DOHH2 (cell line): ENCODE results near the gene PCP4.

Experiments
- H3F3A ChIP-seq: fragments of 200-600 bp; sonication (generic), shearing (Covaris generic); 2 replicates; pipeline ENCODE4 v1.6.0; 2016; ENCODE audit warnings: antibody characterized with exemption, mild to moderate bottlenecking; ENCODE audit not compliant: control insufficient read depth, insufficient read depth
- H3K27ac ChIP-seq: fragments of 200-600 bp; sonication (generic); 2 replicates; pipeline ENCODE4 v1.5.1; 2014; ENCODE audit warnings: low read depth, mild to moderate bottlenecking, low read length, moderate library complexity
- H3K27me3 ChIP-seq: fragments of 200-600 bp; sonication (generic); 2 replicates; pipeline ENCODE4 v1.6.1; 2014; ENCODE audit warnings: mild to moderate bottlenecking, low read length, mixed read lengths; ENCODE audit not compliant: control insufficient read depth
- H3K36me3 ChIP-seq: fragments of 200-600 bp; sonication (generic); 2 replicates; pipeline ENCODE4 v1.6.1; 2014; ENCODE audit warnings: mild to moderate bottlenecking, low read length, moderate library complexity, mixed read lengths; ENCODE audit not compliant: control insufficient read depth
- H3K4me1 ChIP-seq: fragments of 200-600 bp; sonication (generic); 2 replicates; pipeline ENCODE4 v1.6.1; 2014; ENCODE audit warnings: mild to moderate bottlenecking, low read length, mixed read lengths; ENCODE audit not compliant: control insufficient read depth
- H3K4me2 ChIP-seq: fragments of 200-600 bp; sonication (generic); 2 replicates; pipeline ENCODE4 v1.6.0; 2014; ENCODE audit warnings: mild to moderate bottlenecking, low read length, moderate library complexity
- H3K4me3 ChIP-seq: fragments of 200-600 bp; sonication (generic); 2 replicates; pipeline ENCODE4 v1.5.1; 2014; ENCODE audit warnings: mild to moderate bottlenecking, low read length, mixed read lengths
- H3K79me2 ChIP-seq: fragments of 200-600 bp; sonication (generic); 2 replicates; pipeline ENCODE4 v1.6.1; 2014; ENCODE audit warnings: mild to moderate bottlenecking, low read length, mixed read lengths; ENCODE audit not compliant: control insufficient read depth
- H3K9me2 ChIP-seq: fragments of 200-600 bp; sonication (generic); replicated peaks from 2 replicates; pipeline ENCODE4 v1.6.1; 2014; ENCODE audit warnings: mild to moderate bottlenecking, low read length, mixed read lengths; ENCODE audit not compliant: control insufficient read depth
- H3K9me3 ChIP-seq: fragments of 200-600 bp; sonication (generic); 2 replicates; pipeline ENCODE4 v1.6.1; 2014; ENCODE audit warnings: antibody characterized with exemption, low read length, mixed read lengths; ENCODE audit not compliant: control insufficient read depth, insufficient read depth
- H4K20me1 ChIP-seq: fragments of 200-600 bp; sonication (generic); 2 replicates; pipeline ENCODE4 v1.6.0; 2014; ENCODE audit warnings: low read depth, mild to moderate bottlenecking, antibody characterized with exemption, low read length, moderate library complexity; ENCODE audit not compliant: control insufficient read depth, insufficient read depth
- EZH2phosphoT487 ChIP-seq: fragments of 200-600 bp; sonication (generic); IDR thresholded peaks from 2 replicates; pipeline ENCODE4 v1.6.1; 2017; ENCODE audit warnings: borderline replicate concordance, mild to moderate bottlenecking, antibody characterized with exemption, low read length, moderate library complexity, mixed read lengths
- TF ChIP-seq, protein P1 (sequence below): fragments of 200-600 bp; sonication (generic); IDR thresholded peaks from one replicate; pipeline ENCODE4 v1.5.1; 2014; ENCODE audit warnings: antibody characterized with exemption, mild to moderate bottlenecking, low read depth, low read length; ENCODE audit not compliant: poor library complexity, severe bottlenecking

The PCP4 gene

DNA sequence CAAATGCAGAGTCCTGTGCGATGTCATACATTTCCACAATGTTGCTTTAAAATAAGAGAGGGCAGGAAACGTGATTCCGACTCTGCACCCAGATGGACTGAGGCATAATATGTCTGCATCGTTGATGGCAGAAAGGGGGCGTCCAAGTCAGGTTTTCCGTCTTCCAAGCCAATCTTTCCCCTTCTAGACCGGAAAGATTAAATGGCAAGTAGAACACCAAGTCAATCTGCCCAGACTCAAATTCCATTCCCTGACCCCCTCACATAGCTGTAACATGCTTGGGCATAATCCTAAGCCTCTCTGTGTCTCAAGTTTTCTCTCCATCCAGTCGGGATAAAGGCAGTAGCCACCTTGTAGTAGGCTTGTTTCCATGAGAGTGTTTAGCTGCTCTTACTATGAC lies 14.4 kb downstream of the PCP4 start:
- Histone ChIP-seq H3K9me2 (no peaks in the 10 kb centered on the region), H3F3A (no peaks in the 10 kb centered on the region), H3K79me2 (no peaks in the 10 kb centered on the region), H3K4me2 (no peak overlapping the region), H3K4me3 (no peak overlapping the region), H3K9me3 (no peaks in the 10 kb centered on the region), H3K27ac (no peak overlapping the region), H4K20me1 (no peaks in the 10 kb centered on the region), H3K4me1 (no peaks in the 10 kb centered on the region), H3K36me3 (no peaks in the 10 kb centered on the region), H3K27me3 (no peaks in the 10 kb centered on the region)
- TF ChIP-seq EZH2phosphoT487, result no peak
- TF ChIP-seq, protein P1, sequence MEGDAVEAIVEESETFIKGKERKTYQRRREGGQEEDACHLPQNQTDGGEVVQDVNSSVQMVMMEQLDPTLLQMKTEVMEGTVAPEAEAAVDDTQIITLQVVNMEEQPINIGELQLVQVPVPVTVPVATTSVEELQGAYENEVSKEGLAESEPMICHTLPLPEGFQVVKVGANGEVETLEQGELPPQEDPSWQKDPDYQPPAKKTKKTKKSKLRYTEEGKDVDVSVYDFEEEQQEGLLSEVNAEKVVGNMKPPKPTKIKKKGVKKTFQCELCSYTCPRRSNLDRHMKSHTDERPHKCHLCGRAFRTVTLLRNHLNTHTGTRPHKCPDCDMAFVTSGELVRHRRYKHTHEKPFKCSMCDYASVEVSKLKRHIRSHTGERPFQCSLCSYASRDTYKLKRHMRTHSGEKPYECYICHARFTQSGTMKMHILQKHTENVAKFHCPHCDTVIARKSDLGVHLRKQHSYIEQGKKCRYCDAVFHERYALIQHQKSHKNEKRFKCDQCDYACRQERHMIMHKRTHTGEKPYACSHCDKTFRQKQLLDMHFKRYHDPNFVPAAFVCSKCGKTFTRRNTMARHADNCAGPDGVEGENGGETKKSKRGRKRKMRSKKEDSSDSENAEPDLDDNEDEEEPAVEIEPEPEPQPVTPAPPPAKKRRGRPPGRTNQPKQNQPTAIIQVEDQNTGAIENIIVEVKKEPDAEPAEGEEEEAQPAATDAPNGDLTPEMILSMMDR, result no peak

DNA sequence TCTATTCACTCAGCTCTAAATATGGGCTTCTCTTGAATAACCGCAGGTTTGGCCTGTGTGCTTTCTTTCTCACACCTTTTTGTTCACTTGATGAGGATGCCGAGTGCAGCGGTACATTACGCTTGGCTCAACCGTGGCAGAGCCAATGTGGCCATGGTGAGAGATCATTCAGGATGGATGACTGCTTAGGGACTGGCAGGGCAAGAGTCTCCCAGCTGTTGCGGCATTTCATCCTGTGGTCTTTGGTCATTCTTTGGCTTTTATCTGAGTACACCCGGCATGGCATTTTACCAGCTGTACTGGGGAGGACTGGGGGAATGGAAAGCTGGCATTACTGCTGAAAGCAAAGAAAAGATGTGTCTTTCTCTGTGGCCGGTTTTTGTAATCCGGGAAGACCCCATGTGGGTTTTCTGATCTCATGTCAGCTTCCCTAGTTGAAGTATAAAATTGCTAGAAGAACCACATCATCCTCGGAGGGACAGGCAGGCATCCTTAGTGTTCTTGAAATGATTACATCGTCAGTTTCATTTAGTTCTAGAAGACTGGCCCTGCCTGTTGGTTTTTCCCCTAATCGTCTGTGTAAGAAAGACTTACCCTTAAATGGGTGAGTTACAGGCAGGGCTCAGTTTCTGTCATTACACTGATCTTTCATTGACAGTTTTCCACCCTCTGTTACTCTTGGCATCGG lies 15.1 kb downstream of the PCP4 start:
- Histone ChIP-seq H3K4me2 (no peak overlapping the region), H3K9me2 (no peaks in the 10 kb centered on the region), H3K79me2 (no peaks in the 10 kb centered on the region), H3K27ac (no peak overlapping the region), H3F3A (no peaks in the 10 kb centered on the region), H3K27me3 (no peaks in the 10 kb centered on the region), H3K4me1 (no peaks in the 10 kb centered on the region), H4K20me1 (no peaks in the 10 kb centered on the region), H3K36me3 (no peaks in the 10 kb centered on the region), H3K4me3 (no peak overlapping the region), H3K9me3 (no peaks in the 10 kb centered on the region)
- no peak for TF ChIP-seq EZH2phosphoT487
- TF ChIP-seq, protein P1, result no peak

DNA sequence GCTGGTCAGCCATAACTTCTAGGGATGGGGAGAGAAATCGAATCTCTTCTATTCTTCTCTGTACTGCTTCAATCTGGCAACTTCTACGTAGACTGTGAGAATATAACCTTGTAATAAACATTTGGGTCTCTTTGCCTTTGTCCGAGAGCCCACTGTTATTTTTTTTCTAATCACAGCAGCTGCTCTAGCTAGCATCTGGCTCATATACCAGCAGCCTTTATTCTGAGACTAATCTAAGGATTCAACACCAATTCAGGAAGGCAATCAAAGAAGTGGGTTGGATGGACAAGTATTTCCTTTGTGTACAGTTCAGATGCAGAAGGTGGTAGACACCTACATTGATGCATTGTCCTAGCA lies 15.6 kb downstream of the PCP4 start:
- no peaks in the 10 kb centered on the region for H3F3A ChIP-seq
- H3K9me3 ChIP-seq, result no peaks in the 10 kb centered on the region
- H3K36me3 ChIP-seq, result no peaks in the 10 kb centered on the region
- no peaks in the 10 kb centered on the region for H3K27me3 ChIP-seq
- H3K4me1 ChIP-seq, result no peaks in the 10 kb centered on the region
- no peak overlapping the region for H3K27ac ChIP-seq
- no peaks in the 10 kb centered on the region for H4K20me1 ChIP-seq
- H3K9me2 ChIP-seq, result no peaks in the 10 kb centered on the region
- no peak overlapping the region for H3K4me2 ChIP-seq
- H3K4me3 ChIP-seq, result no peak overlapping the region
- no peaks in the 10 kb centered on the region for H3K79me2 ChIP-seq
- TF ChIP-seq EZH2phosphoT487, result no peak
- TF ChIP-seq, protein P1, result no peak
